Endothelial cell of umbilical vein (primary cell): ENCODE results near the gene NPAS1. TPM values are rescaled to one million over a fixed set of nuclear protein-coding genes. Genes with fewer than 3 reads are reported as not detected.

Source experiments
- BruUV-seq: library from RNA; stranded (reverse); fragments of 400-500 nt; replicated peaks from 2 replicates; lab custom pipeline; 2021; lab: Mats Ljungman, UMichigan
- CTCF ChIA-PET: fragments of 300-600, 350-600 bp; sonication (Branson Sonifier 250); formaldehyde crosslinking; loops from one replicate; lab custom pipeline; 2021; ENCODE audit warnings: antibody characterized with exemption, inconsistent platforms; lab: Charles Lee
- POLR2A ChIA-PET: fragments of 300-600, 350-600 bp; sonication (Branson Sonifier 250); formaldehyde crosslinking; loops from one replicate; lab custom pipeline; 2021; ENCODE audit warnings: antibody characterized with exemption, inconsistent platforms; lab: Charles Lee
- DNase-seq: peaks from one replicate; pipeline ENCODE4 v3.0.0-alpha.2; 2011; ENCODE audit warnings: low read depth, low spot score
- FAIRE-seq: peaks from 2 replicates; lab custom pipeline; 2011; peaks lifted over from hg19 to GRCh38; lab: Jason Lieb, UNC
- H2AFZ ChIP-seq: 2 replicates; pipeline ENCODE4 v1.6.0; 2012; ENCODE audit warnings: low read depth, low read length, control low read depth, inconsistent platforms
- H3K27ac ChIP-seq: 2 replicates; pipeline ENCODE4 v1.5.1; 2011; ENCODE audit warnings: low read depth, mild to moderate bottlenecking, control low read depth, low read length, moderate library complexity; ENCODE audit not compliant: insufficient read depth
- H3K27me3 ChIP-seq, 2 experiments: 2 replicates each; pipeline versions ENCODE4 v1.6.0 to v1.6.1; 2011; ENCODE audit warnings: low read length in 2 of 2, mixed read lengths in 1 of 2; ENCODE audit not compliant: control insufficient read depth in 2 of 2, insufficient read depth in 2 of 2
- H3K36me3 ChIP-seq, 2 experiments: 2 replicates in 1 of 2; 3 replicates in 1 of 2; pipeline ENCODE4 v1.5.1; 2011; ENCODE audit warnings: low read length in 2 of 2, mild to moderate bottlenecking in 1 of 2, moderate library complexity in 1 of 2; ENCODE audit not compliant: control insufficient read depth in 2 of 2, insufficient read depth in 2 of 2; ENCODE audit errors: extremely low read depth in 1 of 2
- H3K4me1 ChIP-seq: 3 replicates; pipeline ENCODE4 v1.5.1; 2011; ENCODE audit warnings: mild to moderate bottlenecking, low read length; ENCODE audit not compliant: control insufficient read depth, insufficient read depth; ENCODE audit errors: extremely low read depth
- H3K4me2 ChIP-seq: 2 replicates; pipeline ENCODE4 v1.6.1; 2011; ENCODE audit warnings: low read length, control low read depth, mixed read lengths; ENCODE audit not compliant: insufficient read depth
- H3K4me3 ChIP-seq, 3 experiments: fragments of 200-600 bp in 1 of 3; sonication (generic), shearing (Covaris generic) in 1 of 3; replicated peaks in 1 of 3; 2 replicates each; pipeline ENCODE4 v1.5.1; 2011 to 2016; ENCODE audit warnings: control low read depth in 3 of 3, low read length in 3 of 3, mild to moderate bottlenecking in 2 of 3, inconsistent platforms in 1 of 3, low read depth in 1 of 3, moderate library complexity in 1 of 3; ENCODE audit not compliant: insufficient read depth in 1 of 3
- H3K79me2 ChIP-seq: 2 replicates; pipeline ENCODE4 v1.6.0; 2012; ENCODE audit warnings: low read length, inconsistent platforms; ENCODE audit not compliant: control insufficient read depth, insufficient read depth
- H3K9ac ChIP-seq: replicated peaks from 2 replicates; pipeline ENCODE3; 2011; ENCODE audit warnings: low read length, control low read depth; ENCODE audit not compliant: insufficient read depth; ENCODE audit errors: extremely low read depth
- H3K9me1 ChIP-seq: replicated peaks from 3 replicates; pipeline ENCODE4 v1.6.0; 2011; ENCODE audit warnings: mild to moderate bottlenecking, low read length; ENCODE audit not compliant: control insufficient read depth, insufficient read depth; ENCODE audit errors: extremely low read depth
- H3K9me3 ChIP-seq: replicated peaks from 2 replicates; pipeline ENCODE4 v1.5.1; 2012; ENCODE audit warnings: low read length, inconsistent platforms; ENCODE audit not compliant: control insufficient read depth, insufficient read depth
- H4K20me1 ChIP-seq: replicated peaks from 2 replicates; pipeline ENCODE3; 2011; ENCODE audit warnings: mild to moderate bottlenecking, low read length; ENCODE audit not compliant: control insufficient read depth, insufficient read depth; ENCODE audit errors: extremely low read depth
- JUN ChIP-seq: IDR thresholded peaks from 2 replicates; pipeline ENCODE4 v1.6.1; 2011; ENCODE audit warnings: borderline replicate concordance, low read depth; ENCODE audit not compliant: insufficient read length, insufficient read depth
- dilution Hi-C: fragments of 300-500 bp; cut with MboI; formaldehyde crosslinking; loops from one replicate; pipeline ENCODE4 v1.15.0; 2019; ENCODE audit warnings: low sequenced_read_pairs; ENCODE audit not compliant: extremely low pct_ligation_motif_present
- intact Hi-C: fragments of 100-400 bp; cut with micrococcal nuclease; formaldehyde crosslinking; loops from one replicate; pipeline ENCODE4 v1.10.0; 2022
- polyA plus RNA-seq, 4 experiments: library from polyadenylated mRNA; depleted of rRNA in 3 of 4; stranded (reverse) in 3 of 4; unstranded in 1 of 4; fragments of >200 nt; gene quantifications; 2 replicates each; pipeline versions ENCODE4 v1.2.1 to v1.2.3, GENCODE V29; 2011 to 2012; ENCODE audit warnings: missing spikeins in 1 of 4
- total RNA-seq: library from RNA; stranded (reverse); gene quantifications from 2 replicates; pipeline ENCODE4 v1.2.3, GENCODE V29; 2021
- TF ChIP-seq, protein P1 (sequence below), 2 donors: IDR thresholded peaks; 1 replicate in 1 of 2; 2 replicates in 1 of 2; pipeline ENCODE4 v1.5.1; 2011; ENCODE audit warnings: low read length in 2 of 2, mild to moderate bottlenecking in 2 of 2, moderate library complexity in 2 of 2, control low read depth in 1 of 2, inconsistent platforms in 1 of 2, low read depth in 1 of 2; ENCODE audit not compliant: insufficient read depth in 1 of 2; ENCODE audit errors: extremely low read depth in 1 of 2

Gene NPAS1
- total and polyA plus RNA-seq, 2 donors (not counting 3 experiments of a cell fraction or from before 2014, with no cell fraction given) = 0.18 to 0.62 TPM

DNA sequence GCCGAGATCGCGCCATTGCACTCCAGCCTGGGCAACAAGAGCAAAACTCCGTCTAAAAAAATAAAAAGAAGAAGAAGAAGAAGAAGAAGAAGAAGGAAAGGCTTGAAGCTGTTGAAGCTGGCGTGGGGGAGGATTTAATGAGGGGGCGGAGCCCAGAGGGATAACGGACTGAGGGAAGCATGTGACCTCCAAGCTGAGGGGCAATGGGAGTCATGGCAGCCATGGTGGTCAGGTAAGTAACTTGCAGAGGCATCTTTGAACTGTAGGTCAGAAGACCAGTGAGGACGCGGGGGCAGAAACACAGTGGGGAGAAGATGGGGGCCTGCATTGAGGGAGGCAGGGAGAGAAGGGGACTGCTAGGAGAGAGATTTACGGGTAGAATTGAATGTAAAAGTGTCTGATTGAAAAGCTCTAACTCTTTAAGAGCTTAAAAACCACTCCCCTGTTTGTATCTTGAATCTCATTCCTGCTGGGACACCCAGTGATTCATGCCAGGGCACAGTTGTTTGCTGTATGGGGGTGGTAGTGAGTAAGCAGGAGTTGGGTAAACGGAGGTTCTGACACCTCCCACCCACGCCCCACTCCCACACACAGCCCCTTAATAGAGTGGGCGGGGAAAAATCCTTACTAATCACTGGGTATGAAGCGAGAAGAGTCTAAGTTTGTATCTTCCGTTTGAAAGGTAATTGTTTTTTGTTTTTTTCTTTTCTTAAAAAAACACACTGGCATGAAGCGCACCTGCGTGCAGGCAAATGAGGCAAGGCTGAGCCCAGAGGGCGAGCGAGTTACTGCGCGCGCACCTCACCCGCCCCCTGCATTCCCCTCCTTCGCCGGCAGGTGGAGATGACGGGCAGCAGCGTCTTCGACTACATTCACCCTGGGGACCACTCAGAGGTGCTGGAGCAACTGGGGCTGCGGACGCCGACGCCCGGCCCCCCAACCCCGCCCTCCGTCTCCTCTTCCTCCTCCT, 15.8 kb downstream of the NPAS1 start:
- dilution Hi-C loops = no loop called here
- intact Hi-C loops = loop anchor here (1.0 to 5.0 kb wide), 4 partner anchors 13 to 207 kb away; partner anchors contain the start of gene TMEM160
- Histone ChIP-seq H3K4me1 (peaks cover 8% of the 10 kb centered on the region), H3K36me3 (no peaks in the 10 kb centered on the region), H3K4me2 (peak overlapping the region; percentile 92), H4K20me1 (no peaks in the 10 kb centered on the region), H3K27ac (no peak overlapping the region), H3K27me3 (peaks cover 0 to 2% of the 10 kb centered on the region in 2 experiments), H3K4me3 (peak overlapping the region; percentile 32 to 75 (median 73)), H2AFZ (peak overlapping the region; percentile 98), H3K9me3 (no peaks in the 10 kb centered on the region), H3K9me1 (no peaks in the 10 kb centered on the region), H3K9ac (peak overlapping the region; percentile 35), H3K79me2 (no peaks in the 10 kb centered on the region)
- DNase-seq (peak; percentile 92), FAIRE-seq (peak; percentile 96)
- ChIA-PET CTCF (interaction anchor here (0.8 to 2.5 kb wide), 12 partner anchors 10 to 209 kb away, joined by 3 to 17 read pairs (median 6); partner anchors contain the start of genes TMEM160 and ZC3H4), POLR2A (no interaction called here)
- no peak for TF ChIP-seq JUN
- TF ChIP-seq, protein P1, sequence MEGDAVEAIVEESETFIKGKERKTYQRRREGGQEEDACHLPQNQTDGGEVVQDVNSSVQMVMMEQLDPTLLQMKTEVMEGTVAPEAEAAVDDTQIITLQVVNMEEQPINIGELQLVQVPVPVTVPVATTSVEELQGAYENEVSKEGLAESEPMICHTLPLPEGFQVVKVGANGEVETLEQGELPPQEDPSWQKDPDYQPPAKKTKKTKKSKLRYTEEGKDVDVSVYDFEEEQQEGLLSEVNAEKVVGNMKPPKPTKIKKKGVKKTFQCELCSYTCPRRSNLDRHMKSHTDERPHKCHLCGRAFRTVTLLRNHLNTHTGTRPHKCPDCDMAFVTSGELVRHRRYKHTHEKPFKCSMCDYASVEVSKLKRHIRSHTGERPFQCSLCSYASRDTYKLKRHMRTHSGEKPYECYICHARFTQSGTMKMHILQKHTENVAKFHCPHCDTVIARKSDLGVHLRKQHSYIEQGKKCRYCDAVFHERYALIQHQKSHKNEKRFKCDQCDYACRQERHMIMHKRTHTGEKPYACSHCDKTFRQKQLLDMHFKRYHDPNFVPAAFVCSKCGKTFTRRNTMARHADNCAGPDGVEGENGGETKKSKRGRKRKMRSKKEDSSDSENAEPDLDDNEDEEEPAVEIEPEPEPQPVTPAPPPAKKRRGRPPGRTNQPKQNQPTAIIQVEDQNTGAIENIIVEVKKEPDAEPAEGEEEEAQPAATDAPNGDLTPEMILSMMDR (IDR thresholded peaks at IDR 0.05; ENCODE audit: extremely low read depth in 1 of 2, insufficient read depth in 1 of 2, low read depth in 1 of 2, low read length in 2 of 2) = peak; percentile 84 to 94
- BruUV-seq = no TSS peak
